HTR-8/SVneo (cell line): ENCODE results near the gene SIRT6.
"Not testable (repeated sequence)": the region's sequence is repeated elsewhere in the genome, so short reads cannot be mapped to it uniquely, and the experiment has no call there.

Source experiments
- DNase-seq: peaks from one replicate; pipeline ENCODE4 v3.0.0; 2011; ENCODE audit warnings: low spot score, mixed read lengths; ENCODE audit not compliant: insufficient read length
- FAIRE-seq: peaks from 2 replicates; lab custom pipeline; 2011; peaks lifted over from hg19 to GRCh38; lab: Jason Lieb, UNC

SIRT6 gene

GRCh38 chr19:4182084-4182810 is at the start of gene SIRT6, which contains the start of gene ANKRD24:
SIRT6 (minus strand) TSS chr19:4182563; CDS start chr19:4182539, 24 bp downstream.
ANKRD24 (plus strand) TSS chr19:4182689; CDS start chr19:4186426, 3,737 bp downstream.
- DNase-seq (peak; percentile 95), FAIRE-seq (peak; percentile 75)

- FAIRE-seq, DNase-seq: not testable (repeated sequence)
Measured at GRCh38 chr19:4232139-4232538, 49.8 kb upstream of the SIRT6 start.

- FAIRE-seq, DNase-seq: not testable (repeated sequence)
Measured at GRCh38 chr19:4231521-4231920, 49.2 kb upstream of the SIRT6 start.

- FAIRE-seq, DNase-seq: not testable (repeated sequence)
Measured at GRCh38 chr19:4230237-4230636, 47.9 kb upstream of the SIRT6 start.

GRCh38 chr19:4229179-4229931 is 47.0 kb upstream of the SIRT6 start, which contains the start of gene EBI3:
EBI3 (plus strand) TSS chr19:4229523; CDS start chr19:4229551, 28 bp downstream.
- peak; percentile 59 for DNase-seq
- no peak for FAIRE-seq

GRCh38 chr19:4228765-4229178 is 46.4 kb upstream of the SIRT6 start:
- FAIRE-seq (no peak), DNase-seq (no peak)

- no peak for DNase-seq
- no peak for FAIRE-seq
Measured at GRCh38 chr19:4227771-4228170, 45.4 kb upstream of the SIRT6 start.

GRCh38 chr19:4225885-4226284 is 43.5 kb upstream of the SIRT6 start:
- DNase-seq, result no peak
- no peak for FAIRE-seq

GRCh38 chr19:4224470-4224869 is 42.1 kb upstream of the SIRT6 start:
- no peak for DNase-seq
- FAIRE-seq, result no peak

- FAIRE-seq, result no peak
- no peak for DNase-seq
Measured at GRCh38 chr19:4220188-4220587, 37.8 kb upstream of the SIRT6 start.

GRCh38 chr19:4218523-4218922 is 36.2 kb upstream of the SIRT6 start:
- FAIRE-seq, DNase-seq: not testable (repeated sequence)

GRCh38 chr19:4217429-4218264 is 35.3 kb upstream of the SIRT6 start:
- FAIRE-seq (no peak), DNase-seq (no peak)

- FAIRE-seq (no peak), DNase-seq (no peak)
Measured at GRCh38 chr19:4216846-4217245, 34.5 kb upstream of the SIRT6 start.

GRCh38 chr19:4215807-4216206 is 33.4 kb upstream of the SIRT6 start:
- DNase-seq (no peak), FAIRE-seq (no peak)

GRCh38 chr19:4213116-4213515 is 30.8 kb upstream of the SIRT6 start:
- FAIRE-seq (no peak), DNase-seq (no peak)

GRCh38 chr19:4210166-4210731 is 27.9 kb upstream of the SIRT6 start:
- DNase-seq (no peak), FAIRE-seq (no peak)

- DNase-seq (no peak), FAIRE-seq (no peak)
Measured at GRCh38 chr19:4208385-4209094, 26.2 kb upstream of the SIRT6 start.

GRCh38 chr19:4206818-4207484 is 24.6 kb upstream of the SIRT6 start:
- FAIRE-seq, result no peak
- no peak for DNase-seq

- no peak for FAIRE-seq
- DNase-seq, result no peak
Measured at GRCh38 chr19:4201798-4202197, 19.4 kb upstream of the SIRT6 start.
